NK-92 treated with Interleukin-12 subunit alpha and Interleukin-12 subunit beta, amount 100 ng/mL, for 24 hours (cell line): Measurements from ENCODE around the gene WNT3A.

Experiments
- DNase-seq: peaks from one replicate; lab custom pipeline; 2025; lab: John Stamatoyannopoulos, UW

Gene WNT3A

DNA sequence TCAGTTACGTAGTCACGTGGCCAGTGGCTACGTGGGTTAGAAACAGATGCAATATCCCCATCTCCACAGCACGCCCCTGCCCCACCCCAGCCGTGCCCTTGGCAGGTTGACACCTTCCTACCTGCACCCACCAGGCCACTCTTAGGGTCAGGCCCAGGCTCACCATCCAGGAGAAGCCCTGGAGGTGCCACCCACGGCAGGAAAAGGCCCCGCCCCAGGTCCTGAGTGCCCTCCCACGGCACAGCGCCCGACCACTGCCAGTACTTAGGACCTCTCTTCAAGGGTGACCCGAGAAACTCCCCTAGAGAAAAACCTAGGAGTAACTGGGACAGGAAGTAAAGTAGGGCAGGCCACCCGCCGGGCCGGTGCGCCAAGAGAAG, 94.8 kb downstream of the WNT3A start:
- DNase-seq, result no peak

DNA sequence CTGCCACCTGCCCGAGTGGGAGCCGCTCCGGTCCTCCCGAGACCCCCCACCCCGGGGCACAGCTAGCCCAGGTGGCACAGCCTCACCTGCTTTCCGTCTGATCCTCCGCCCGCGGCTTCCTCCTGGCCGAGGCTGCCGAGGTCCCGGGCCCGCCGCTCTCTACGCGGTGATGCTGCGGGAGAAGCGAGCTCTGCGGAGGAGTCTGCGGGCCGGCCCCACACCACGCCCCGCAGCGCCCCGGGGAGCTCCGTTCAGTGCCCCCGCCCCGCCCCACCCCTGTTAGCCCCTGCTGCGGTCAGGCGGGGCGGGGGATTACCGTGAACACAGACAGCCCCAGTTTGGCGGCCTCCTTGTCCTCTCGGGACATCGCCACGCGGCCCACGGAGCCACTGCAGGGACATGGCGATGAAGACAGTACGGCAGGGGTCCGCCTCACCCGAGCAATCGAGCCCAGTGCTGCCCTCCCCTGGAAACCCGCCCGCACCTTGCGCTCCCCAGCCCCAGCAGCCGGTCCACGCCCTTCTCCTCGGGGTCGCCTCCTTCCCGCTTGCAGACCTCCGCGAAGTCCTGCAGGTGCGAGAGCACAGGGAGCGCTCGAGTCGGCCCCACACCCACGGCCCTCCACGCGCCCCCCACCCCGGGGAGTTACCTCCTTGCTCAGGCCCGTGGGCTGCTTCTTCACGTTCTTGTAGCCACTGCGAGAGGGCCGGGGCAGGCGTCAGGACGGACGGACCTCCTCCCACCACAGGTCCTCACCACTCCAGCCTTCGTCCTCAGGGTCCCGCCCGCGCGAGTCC, 95.4 kb downstream of the WNT3A start:
- DNase-seq, result no peak

DNA sequence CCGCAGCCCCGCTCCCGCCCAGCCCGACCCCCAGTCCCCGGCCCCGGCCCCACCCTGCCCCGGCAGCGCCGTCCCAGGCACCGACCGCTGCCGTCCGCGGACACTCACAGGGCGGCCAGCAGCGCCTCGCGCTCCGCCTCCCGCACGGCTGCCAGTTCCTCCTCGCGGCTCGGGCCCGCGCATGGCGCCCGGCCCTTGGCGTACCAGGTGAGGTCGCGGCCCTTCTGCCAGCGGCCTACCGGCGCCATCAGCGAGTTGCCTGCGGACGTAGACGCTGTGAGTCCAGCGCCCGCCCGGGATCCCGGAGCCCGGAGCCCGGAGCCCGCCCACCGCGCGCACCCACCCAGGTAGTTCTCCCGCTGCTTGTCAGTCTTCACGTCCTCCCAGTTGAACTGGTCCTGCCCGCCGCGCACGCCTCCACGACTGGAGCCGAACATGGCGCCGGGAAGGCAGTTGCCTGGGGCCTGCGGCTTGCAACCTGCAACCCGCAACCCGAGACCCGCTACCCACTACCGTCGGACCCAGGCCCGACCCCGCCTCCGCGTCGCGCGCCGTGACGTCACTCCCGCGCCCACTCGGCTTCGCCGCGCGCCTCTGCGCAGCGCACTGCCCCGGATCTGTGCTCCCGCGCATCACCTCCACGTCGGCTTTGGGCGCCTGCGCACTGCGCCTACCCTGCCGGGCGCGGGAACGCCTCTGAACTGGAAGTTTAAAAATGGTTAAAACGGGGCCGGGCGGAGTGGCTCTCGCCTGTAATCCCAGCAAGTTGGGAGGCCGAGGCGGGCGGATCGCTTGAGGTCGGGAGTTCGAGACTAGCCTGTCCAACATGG, 96.2 kb downstream of the WNT3A start, which contains the start of gene C1orf35:
C1orf35 (minus strand) TSS at position 535 of the 830 bp plus-strand sequence; CDS start at position 437, 98 bp downstream.
- DNase-seq, result peak; percentile 90

DNA sequence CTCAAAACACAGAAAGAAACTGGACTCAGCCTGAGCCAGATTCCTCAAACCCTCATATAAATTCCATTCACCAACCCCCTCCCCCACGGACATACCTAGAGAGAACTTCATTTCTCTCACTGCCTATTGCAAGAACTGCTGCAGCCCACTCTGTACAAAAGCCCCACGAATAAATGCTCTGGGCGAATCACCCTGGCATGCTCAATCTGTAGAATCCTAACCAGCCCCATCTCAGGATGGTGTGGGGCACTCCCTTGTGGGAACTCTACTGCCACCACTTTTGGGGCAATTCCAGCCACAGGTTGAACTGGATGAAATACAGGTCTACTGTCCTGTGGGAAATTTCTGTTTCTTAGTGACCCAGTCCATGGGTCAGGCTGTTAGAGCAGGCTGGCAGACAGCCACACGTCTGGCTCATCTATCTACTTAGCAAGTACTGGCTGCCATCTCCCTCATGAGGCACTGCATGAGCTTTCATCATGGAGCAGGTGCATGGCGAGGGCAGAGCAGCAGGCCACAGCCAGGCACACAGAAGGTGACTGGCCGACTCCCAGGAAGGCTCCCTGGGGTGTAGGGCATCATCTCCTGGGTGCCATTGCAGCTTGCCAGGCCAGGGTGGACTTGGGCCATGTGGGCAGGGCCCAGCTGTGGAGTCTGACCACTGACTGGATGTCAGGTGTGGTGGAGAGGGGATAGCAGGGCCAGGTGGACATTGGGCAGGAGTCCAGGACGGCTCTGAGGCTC, 97.9 kb downstream of the WNT3A start:
- no peak for DNase-seq

DNA sequence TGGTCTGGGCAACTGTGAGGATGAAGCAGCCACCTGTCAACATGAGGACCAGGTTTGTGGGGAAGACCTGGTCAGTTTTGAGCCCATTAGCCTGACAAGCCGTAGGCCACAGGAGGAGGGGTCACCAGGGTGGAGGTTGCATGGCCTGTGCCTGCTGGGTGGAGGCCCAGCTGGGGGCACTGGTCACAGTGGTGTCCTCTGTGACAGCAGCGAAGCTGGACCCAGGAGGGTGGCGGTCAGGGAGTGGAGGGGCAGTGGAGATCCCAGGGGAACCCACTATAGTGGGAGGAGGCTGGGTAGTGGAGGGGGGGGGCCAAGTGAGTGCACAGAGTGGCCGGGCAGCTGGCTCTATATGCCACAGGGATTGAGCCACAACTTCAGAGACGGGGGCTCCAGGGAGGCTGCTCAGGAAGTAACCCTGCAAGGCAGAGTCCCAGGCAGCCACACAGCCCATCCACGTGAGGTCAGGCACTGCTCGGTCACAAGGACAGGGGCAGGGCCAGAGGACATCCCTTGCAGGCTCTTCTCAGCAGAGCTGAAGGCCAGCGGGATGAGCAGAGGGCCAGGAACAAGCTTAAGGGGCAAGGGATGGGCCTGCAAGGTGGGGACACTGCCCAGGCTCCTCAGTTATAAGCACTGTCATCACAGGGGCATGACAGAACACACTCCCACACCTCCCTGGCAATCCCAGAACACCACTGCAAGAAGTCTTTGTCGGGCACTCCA, 98.6 kb downstream of the WNT3A start:
- DNase-seq, result no peak

DNA sequence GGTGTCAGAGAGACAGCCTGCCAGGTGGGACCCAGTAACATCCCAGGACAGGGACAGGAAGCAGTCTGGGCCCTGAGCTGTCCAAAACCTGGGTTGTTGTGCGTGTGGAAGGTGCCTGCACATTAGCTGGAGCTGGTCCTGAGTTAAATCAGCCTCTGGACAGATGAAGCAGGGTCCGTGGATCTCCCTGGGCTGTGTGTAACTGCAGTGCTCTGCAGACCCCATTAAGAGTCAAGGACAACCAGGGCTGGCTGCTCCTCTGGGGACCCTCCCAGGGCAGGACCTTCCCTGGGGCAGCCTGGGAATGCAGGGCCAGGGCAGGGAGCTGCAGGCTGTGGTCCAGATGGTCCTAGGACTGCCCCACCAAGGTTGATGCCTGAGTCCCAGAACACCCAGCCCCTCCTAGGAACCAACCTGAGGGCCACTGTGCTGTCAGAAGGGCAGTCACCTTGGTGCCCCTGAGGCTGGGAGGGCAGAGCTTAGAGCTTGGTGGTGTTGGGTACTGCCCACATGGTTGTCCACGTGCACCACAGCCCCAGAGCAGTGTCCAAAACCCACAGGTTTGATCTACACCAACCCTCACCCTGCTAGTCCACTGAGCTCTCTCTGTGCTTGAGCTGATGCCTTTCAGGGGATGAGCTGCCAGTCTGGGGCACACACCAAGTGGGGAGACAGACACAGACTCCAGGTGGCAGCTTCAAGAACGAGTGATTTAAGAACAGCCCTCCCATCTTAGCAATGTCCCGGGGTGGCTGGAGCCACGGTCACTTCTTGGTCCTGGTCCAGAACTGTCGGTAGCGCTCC, 99.4 kb downstream of the WNT3A start:
- no peak for DNase-seq

DNA sequence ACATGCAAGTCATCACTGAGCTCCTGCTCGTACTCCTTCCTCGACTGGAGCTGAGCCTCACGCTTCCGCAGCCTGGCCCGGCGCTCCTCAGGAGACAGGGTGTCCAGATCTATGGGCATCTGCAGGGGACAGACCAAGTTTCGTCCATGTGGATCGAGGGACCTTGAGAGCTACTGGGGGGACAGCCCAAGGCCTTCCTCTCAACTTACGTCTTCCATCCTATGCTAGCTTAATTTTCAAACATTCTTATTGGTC, 99.9 kb downstream of the WNT3A start:
- DNase-seq, result no peak

DNA sequence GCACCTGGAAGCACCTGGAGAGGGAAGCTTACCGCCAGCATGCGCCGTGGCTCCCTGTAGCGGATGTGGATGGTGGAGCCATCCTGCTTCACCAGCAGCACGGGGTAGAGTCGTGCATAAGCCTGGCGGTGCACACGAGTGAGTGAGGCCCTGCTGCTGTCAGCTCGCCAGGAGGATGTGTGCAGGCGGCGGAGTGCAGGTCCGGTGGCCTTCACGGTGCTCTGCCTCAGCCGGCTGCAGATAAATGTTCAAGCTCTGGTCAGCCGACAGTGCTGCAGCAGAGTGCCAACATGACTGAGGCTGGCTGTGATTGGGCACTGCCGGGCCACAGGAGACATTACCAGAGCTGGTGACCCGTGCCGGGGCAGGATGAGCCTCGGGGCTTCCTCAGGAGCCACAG, 100.8 kb downstream of the WNT3A start:
- no peak for DNase-seq

DNA sequence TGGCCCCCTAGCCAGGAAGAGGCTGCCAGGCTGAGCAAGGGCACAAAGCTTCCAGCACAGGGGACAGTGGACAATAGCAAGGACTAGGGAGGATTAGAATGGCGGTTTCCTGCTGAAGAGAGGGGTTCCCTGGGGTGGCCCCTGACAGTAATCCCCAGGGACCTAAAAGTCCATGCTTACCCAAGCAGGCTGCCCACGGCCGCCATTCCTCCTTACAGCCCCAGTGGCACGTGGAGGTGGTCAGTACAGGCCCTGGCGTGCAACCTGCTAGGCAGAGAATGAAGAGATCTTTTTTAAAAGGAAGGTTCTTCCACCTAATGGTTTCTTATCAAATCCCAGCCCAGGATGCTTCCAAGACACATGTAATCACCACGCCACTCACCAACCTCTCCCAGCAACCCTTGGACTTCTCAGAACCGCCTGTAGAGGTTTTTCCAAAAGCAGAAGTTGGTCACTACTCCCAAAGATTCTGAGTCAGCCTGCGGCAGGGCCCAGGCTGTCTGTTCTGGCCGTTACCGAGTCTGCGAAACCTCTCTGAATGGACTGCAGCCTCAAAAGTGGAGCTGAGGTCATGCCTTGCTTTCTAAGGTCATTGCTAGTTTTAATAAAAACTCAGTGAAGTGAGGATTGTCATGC, 101.4 kb downstream of the WNT3A start:
- no peak for DNase-seq

DNA sequence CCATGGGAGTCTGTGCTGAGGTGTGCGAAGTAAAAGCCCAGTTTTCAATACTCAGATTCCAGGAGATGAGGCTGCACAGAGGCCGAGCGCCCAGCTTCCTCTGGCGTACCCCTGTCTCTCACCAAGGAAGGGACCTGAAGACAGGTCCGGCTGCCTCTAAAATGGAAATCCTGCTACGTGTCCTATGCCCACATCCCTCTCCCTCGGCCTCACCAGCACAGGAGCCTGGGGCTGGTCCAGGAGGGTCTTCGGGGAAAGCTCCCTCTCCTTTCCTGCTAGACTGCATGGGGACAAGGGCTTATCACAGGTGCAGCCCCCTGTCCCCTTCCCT, 101.9 kb downstream of the WNT3A start:
- no peak for DNase-seq

DNA sequence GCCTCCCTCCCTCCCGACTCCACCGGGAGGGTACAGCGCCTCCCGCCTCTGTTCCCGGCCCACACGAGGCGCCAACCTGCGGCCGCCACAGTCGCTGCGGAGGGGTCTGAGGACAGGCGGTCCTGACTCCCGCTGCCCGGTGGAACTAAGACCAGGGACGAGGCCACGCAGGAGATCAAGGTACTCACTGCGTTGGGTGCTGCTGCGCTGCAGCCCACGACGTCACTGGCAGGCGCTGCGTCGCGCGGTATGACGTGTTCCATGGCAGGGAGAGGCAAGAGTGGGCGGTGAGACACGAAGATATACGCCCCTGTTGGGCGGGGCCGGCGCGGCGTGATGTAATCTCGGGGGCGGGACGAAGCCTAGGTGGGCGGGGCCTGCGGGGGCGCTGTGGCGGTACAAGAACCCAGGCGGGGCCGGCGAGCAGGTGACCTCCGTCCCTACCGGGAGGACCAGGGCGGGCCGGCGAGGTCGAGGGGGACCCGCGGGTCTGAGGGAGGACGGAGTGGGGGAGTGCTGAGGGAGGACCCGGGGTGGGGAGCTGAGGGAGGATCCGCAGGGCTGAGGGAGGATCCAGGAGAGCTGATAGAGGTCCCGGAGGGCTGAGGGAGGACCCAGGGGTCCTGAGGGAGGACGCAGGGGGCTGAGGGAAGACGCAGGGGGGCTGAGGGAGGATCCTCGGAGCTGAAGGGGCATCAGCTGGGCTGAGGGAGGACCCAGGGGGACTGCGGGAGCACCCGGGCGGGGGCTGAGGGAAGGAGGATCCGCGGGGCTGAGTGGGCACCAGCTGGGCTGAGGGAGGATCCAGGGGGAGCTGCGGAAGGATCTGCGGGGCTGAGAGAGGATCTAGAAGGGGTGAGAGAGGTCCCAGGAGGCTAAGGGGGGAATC, 102.5 kb downstream of the WNT3A start, which contains the start of gene MRPL55:
MRPL55 (minus strand) TSS at position 227 of the 889 bp plus-strand sequence. CDS start 1,039 bp downstream, outside the sequence.
- DNase-seq, result peak; percentile 94

DNA sequence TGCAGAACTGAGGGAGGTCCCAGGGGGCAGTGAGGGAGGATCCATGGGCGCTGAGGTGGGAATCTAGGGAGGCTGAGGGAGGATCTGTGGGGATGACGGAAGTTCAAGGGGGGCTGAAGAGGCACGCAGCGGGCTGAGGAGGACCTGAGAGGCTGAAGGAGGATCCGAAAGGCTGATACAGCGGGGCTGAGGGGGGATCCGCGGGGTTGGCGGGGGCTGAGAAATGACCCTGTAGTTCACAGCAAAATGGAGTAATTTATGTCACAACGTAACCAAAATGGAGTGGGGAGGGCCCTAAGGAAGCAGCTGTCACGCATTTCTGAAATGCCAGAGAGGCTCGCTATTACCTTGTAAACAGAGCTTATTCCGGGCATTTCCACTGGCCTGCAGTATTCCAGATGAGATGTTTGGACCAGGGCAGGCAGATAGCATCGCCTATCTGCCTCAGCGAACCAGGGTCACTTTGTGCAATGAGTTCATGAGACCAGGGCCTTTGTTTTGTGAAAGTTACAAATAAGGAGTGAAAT, 103.2 kb downstream of the WNT3A start:
- no peak for DNase-seq

DNA sequence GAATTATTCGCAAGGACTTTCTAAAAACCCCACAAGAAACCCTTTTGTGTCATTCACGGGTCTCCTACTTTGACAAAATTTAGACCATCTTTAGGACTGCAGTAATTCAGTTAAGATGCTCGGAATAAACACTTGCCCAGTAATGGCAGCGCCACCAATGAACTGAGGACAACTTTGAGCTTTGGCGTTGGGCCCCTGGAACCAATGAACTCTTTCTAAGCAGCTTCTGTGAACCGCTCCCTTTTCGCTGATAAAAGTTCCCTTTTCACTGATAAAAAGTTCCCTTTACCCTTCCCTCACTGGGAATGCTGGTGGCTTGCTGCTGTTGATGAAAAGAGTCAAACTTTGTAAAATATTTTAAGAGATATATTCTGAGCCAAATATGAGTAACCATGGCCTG, 103.8 kb downstream of the WNT3A start:
- DNase-seq, result no peak
